HG02981 (cell line): Measurements from ENCODE around the gene SBF1.
"Not testable (repeated sequence)": the region's sequence is repeated elsewhere in the genome, so short reads cannot be mapped to it uniquely, and the experiment has no call there.

Experiments
- ATAC-seq: cut with Tn5 transposase; IDR thresholded peaks from one replicate; pipeline ENCODE4 v1.9.1; 2021; ENCODE audit warnings: mild to moderate bottlenecking, moderate library complexity; ENCODE audit not compliant: unreplicated experiment

The SBF1 gene, protein sequence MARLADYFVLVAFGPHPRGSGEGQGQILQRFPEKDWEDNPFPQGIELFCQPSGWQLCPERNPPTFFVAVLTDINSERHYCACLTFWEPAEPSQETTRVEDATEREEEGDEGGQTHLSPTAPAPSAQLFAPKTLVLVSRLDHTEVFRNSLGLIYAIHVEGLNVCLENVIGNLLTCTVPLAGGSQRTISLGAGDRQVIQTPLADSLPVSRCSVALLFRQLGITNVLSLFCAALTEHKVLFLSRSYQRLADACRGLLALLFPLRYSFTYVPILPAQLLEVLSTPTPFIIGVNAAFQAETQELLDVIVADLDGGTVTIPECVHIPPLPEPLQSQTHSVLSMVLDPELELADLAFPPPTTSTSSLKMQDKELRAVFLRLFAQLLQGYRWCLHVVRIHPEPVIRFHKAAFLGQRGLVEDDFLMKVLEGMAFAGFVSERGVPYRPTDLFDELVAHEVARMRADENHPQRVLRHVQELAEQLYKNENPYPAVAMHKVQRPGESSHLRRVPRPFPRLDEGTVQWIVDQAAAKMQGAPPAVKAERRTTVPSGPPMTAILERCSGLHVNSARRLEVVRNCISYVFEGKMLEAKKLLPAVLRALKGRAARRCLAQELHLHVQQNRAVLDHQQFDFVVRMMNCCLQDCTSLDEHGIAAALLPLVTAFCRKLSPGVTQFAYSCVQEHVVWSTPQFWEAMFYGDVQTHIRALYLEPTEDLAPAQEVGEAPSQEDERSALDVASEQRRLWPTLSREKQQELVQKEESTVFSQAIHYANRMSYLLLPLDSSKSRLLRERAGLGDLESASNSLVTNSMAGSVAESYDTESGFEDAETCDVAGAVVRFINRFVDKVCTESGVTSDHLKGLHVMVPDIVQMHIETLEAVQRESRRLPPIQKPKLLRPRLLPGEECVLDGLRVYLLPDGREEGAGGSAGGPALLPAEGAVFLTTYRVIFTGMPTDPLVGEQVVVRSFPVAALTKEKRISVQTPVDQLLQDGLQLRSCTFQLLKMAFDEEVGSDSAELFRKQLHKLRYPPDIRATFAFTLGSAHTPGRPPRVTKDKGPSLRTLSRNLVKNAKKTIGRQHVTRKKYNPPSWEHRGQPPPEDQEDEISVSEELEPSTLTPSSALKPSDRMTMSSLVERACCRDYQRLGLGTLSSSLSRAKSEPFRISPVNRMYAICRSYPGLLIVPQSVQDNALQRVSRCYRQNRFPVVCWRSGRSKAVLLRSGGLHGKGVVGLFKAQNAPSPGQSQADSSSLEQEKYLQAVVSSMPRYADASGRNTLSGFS (N-terminal part only)

DNA sequence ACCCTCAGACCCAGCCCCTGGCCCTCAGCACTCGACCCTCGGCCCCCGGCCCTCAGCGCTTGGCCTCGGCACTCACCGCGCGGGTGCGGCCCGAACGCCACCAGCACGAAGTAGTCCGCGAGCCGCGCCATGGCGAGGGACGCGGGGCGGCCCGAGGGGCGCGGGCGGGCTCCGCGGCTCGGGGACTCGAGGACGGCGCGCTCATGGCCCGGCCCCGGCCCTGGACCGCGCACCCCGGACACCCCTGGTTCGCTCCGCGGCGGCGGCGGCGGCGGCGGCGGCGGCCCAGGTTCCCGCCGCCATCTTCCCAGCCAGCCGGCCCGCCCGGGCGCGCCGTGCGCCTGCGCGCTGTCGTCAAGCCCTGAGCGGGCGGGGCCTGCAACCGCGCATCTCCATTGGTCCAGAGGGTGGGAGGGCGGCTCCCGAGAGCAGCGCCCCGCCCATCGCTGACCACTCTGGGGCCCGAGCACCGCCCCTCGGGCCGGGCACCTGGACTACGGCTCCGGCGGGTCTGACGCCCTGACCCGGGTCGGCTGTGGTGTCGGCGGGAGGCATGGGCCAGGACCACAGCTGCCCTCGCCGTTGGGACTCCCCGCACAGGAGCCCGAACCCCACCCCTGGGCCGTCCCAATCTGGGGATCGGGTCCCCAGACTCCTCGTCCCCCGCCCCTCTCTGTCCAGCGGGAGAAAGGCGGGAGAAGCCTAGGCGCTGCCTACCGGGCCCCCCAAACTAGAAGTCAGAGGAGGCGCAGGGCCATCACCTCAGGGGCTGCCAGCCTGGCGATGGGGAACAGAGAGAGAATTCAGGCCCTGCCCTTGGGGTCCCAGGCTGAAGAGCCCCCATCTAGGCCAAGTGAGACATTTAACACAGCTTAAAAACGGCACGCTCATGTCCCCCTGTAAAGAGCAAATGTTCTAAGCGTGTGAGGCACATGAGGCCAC is at the start of gene SBF1:
TSS of gene SBF1 (minus strand) at position 326 of the 942 bp plus-strand sequence. CDS start at position 131, 195 bp downstream.
- ATAC-seq, result peak; percentile 70

DNA sequence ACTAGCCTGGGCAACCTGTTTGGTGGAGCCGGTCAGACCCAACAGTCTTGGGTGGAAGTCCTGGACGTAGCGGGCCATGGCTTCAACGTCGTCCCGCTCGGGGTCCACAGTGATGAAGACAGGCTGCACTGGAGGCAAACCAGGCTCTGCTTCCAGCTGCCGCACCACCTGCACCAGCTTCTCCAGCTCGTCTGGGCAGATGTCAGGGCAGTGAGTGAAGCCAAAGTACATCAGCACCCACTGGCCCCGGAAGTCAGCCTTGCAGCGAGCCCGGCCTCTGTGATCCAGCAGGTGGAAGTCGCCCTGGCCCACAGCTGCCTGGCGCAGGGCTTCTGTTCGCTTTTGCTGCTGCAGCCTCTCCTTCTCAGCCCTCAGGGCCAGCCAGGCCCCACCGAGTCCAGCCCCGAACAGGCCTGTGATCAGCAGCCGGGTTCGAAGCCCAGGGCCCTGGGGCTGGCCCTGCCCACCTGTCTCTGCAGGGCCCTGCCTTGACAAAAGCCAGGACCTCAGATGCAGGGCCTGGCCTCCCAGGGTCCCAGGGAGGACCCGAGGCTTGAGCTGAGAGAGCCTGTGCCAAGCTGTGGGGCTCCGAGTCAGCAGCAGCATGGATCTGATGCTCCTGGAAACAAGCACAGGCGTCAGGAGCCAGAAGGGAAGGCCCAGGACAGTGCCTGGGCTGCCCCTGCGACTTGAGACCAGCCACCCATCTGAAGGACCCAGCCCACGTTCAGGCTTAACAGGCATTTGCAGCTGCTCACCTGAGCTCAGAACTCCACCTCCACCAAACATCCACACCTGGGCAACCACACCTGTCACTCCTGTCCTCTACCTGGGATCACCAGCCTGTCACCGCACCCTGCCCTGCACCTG is 49.2 kb upstream of the SBF1 start:
- ATAC-seq, result no peak

DNA sequence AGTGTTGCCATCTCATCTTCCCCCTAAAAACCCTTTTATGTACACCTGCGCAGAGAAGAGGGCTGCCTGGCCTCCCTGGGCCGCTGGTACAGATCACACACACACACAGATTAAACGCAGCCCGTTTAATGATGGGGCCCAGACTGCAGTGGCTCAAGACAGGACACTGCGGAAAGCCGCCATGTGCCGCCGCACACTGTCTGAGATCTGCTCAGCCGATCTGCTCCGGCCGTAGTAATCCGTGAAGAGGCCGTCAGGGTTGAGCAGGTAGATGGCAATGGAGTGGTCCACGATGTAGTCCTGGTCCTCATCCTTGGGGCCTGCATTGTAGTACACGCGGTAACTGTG is 48.6 kb upstream of the SBF1 start:
- ATAC-seq, result no peak

DNA sequence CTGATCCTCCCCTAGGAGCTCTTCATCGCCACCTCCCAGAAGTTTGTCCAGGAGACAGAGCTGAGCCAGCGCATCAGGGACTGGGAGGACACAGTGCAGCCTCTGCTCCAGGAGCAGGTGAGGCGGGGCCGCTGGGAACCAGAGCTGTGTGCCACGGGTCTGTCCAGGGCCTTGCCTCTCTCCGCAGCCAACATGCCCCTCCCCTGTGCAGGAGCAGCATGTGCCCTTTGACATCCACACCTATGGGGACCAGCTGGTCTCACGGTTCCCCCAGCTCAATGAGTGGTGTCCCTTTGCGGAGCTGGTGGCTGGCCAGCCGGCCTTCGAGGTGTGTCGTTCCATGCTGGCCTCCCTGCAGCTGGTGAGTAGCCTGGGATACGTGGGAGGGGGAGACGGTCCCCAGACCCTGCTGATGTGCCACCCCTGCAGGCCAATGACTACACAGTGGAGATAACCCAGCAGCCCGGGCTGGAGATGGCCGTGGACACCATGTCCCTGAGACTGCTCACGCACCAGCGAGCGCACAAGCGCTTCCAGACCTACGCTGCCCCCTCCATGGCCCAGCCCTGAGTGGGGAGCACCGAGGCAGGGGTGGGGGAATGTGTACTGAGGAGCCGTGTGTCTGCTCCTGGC is 48.1 kb upstream of the SBF1 start:
- ATAC-seq, result no peak

DNA sequence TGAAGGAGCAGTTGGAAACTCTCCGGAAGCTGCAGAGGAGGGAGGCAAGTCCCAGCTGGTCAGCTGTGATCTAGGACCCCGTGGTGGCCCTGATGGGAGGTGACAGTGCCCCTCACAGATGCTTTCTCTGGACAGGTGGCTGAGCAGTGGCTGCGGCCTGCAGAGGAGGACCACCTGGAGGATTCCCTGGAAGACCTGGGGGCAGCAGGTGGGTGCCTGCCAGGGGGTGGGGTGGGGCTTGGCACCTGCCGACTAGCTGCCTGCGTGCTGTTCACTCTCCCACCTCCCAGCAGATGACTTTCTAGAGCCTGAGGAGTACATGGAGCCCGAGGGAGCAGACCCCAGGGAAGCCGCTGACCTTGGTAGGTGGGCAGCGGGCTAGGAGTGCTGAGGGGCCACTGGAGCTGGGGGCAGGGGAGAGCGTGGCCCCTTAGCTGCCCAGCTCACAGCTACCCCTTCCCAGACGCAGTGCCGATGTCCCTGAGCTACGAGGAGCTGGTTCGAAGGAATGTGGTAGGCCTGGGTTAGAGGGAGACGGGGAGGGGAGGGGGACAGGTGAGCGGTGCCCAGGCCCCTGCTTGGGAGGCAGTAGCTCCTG is 47.5 kb upstream of the SBF1 start:
- no peak for ATAC-seq

DNA sequence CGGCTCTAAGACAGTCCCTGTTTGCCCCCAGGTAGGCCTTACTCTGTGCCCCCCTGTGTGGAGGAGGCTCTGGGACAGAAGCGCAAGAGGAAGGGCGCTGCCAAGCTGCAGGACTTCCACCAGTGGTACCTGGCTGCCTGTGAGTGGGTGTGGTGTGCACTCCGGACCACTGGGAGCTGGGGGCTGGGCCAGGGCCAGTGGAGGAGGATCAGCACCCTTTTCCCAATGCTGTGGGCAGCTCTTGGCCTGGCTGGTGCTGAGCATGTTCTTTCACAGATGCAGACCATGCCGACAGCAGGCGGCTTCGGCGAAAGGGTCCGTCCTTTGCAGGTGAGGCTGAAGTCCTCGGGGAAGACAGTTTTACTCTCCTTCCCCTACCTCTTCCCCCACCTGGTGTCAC is 46.9 kb upstream of the SBF1 start:
- no peak for ATAC-seq

DNA sequence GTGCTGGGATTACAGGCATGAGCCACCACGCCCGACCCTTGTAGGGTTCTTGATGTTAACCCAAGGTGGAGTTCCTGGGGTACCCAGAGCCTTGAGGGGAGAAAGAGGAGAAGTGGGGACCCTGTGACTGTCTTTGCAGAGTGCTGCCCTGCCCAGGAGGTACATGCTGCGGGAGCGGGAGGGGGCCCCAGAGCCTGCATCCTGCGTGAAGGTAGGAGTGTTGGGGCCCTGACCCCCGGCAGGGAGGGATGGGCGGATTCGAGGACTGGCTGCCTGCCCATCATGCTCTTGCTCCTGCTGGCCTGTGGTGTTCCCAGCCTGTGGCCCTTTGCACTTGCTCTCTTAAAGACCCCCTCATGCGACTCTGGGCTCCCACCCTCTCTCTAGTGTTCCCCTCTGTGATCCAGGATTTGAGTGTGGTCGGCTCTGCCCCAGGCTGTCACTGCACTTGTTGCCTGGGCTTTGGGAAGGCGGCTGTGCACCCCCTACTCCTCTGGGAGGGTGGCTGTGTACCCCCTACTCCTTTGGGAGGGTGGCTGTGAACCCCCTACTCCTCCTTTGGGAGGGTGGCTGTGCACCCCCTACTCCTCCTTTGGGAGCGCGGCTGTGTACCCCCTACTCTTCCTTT is 46.1 kb upstream of the SBF1 start:
- no peak for ATAC-seq

DNA sequence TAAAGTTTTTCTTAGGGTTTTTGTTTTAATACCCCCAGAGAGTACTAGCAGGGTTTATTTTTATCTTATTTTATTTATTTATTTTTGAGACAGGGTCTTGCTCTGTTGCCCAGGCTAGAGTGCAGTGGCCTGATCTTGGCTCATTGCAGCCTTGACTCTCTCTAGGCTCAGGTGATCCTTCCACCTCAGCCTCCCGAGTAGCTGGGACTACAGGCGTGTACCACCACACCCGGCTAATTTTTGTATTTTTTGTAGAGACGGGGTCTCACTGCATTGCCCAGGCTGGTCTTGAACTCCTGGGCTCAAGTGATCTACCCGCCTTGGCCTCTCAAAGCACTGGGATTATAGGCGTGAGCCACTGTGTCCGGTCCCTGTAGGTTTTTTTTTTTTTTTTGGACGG is 45.3 kb upstream of the SBF1 start:
- ATAC-seq, result not testable (repeated sequence)

DNA sequence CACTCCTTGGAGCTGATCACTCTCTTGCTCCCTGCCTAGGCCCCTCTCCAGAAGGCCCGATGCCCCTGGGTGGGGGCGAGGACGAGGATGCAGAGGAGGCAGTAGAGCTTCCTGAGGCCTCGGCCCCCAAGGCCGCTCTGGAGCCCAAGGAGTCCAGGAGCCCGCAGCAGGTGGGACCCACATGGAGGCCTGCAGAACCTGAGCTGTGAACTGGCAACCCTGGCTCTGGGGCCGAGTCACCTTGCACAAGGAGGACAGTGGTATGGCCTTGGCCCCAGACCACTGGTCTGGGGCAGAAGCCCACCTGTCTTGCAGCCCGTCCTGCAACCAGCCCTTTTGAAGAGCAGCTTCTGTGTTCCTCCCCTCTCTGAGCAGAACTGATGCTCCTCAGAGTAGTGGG is 44.3 kb upstream of the SBF1 start:
- no peak for ATAC-seq

DNA sequence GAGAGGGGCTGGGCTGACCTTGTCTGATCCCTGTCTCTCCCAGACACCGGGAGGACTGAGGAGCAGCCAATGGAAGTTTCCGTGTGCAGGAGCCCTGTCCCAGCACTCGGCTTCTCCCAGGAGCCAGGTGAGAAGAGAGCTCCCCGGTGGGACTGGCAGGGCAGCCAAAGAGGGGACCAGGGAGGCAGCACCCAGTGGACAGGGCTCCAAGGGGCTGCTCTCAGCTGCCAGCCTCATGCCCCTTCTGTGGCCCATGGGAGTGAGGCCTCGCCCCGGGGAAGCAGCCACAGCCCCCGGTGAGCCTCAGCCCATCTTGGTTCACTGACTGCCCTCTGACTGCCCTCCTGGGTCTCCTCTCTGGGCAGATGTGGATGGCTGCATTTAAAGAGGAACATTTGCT is 43.8 kb upstream of the SBF1 start:
- no peak for ATAC-seq

DNA sequence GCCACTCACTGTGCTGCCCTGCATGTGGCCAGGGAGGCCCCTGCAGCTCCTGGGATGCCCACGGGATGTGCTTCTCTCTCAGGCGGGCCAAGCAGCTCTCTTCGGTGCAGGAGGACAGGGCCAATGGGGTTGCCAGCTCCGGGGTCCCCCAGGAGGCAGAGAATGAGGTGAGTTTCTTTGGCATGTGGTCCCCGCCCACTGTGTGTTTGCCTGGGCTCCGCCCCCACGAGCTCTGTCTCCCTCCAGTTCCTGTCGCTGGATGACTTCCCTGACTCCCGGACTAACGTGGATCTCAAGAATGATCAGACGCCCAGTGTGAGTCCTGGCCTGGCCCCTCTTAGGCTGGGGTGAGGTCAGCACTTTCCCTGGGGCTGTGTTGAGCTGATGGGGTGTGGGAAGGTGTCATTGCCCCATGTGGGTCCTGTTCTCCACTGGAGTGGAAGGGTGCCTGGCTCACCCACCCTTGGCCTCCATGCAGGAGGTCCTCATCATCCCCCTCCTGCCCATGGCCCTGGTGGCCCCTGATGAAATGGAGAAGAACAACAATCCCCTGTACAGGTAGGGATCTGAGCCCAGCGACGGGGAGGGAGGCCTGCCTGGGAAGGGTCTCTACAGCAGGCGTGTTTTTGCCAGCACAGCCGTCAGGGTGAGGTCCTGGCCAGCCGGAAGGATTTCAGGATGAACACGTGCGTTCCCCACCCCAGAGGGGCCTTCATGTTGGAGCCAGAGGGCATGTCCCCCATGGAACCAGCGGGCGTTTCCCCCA is 42.8 kb upstream of the SBF1 start:
- no peak for ATAC-seq

DNA sequence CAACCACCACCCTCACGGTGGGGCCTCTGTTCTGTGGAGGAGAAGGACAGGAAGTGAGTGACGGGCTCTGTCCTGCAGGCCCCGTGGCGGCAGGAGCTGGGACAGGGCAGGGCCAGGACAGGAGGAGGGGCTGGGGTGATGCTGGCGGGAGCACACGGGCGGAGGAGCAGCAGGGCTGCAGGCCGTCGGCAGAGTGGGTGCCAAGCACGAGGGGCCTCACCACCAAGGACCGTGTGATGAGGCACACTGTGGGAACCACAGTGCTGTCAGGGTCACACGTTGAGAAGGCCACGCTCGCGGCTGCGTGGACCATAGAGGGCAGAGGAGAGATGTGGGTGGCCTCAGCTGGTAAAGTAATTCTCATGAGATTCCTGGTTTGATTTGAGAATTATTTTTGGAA is 42.1 kb upstream of the SBF1 start:
- ATAC-seq, result no peak

DNA sequence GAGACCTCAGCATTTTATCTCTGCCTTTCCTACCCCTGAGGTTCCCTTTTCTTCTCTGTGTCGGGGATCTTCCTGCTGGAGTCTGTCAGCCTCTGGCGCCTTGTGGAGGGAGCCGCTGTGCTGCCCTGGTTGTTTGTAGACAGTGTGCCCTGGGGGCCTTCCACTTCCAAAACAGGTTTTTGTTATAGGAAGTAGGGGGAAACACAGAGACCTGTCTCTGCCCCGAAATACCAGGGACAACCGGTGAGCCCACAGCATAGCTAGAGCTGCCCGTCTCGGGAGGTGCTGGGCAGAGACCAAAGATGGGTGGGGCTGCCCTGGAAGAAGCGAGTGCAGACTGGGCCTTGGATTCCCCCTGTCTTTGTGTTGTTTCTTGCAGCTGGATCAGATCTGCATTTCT is 41.2 kb upstream of the SBF1 start:
- ATAC-seq, result no peak

DNA sequence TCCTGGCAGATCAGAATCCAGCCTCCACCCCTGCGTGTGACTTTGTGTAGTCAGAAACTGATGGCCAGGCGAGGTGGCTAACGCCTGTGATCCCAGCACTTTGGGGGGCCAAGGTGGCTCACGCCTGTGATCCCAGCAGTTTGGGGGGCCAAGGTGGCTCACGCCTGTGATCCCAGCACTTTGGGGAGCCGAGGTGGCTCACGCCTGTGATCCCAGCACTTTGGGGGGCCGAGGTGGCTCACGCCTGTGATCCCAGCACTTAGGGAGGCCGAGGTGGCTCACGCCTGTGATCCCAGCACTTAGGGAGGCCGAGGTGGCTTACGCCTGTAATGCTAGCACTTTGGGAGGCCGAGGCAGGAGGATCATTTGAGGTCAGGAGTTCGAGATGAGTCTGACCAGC is 38.3 kb upstream of the SBF1 start:
- no peak for ATAC-seq

DNA sequence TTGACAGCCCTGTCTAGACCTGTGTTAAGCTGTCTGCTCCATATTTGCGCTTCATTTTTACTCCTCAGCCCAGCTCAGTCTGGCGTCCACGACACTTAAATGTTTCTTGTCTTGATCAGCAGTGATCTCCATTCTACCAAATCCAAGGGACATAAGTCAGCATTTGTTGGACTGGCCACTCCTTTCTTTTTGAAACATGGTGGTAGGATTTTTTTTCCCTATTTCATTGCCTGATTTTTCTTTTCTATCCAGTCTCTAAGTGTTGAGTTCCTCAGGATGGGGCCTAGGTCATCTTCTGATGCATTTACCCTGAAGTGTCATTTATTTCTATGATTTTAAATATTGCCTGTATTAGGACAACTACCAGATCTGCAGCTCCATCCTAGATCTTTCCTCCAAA is 34.1 kb upstream of the SBF1 start:
- ATAC-seq, result no peak

DNA sequence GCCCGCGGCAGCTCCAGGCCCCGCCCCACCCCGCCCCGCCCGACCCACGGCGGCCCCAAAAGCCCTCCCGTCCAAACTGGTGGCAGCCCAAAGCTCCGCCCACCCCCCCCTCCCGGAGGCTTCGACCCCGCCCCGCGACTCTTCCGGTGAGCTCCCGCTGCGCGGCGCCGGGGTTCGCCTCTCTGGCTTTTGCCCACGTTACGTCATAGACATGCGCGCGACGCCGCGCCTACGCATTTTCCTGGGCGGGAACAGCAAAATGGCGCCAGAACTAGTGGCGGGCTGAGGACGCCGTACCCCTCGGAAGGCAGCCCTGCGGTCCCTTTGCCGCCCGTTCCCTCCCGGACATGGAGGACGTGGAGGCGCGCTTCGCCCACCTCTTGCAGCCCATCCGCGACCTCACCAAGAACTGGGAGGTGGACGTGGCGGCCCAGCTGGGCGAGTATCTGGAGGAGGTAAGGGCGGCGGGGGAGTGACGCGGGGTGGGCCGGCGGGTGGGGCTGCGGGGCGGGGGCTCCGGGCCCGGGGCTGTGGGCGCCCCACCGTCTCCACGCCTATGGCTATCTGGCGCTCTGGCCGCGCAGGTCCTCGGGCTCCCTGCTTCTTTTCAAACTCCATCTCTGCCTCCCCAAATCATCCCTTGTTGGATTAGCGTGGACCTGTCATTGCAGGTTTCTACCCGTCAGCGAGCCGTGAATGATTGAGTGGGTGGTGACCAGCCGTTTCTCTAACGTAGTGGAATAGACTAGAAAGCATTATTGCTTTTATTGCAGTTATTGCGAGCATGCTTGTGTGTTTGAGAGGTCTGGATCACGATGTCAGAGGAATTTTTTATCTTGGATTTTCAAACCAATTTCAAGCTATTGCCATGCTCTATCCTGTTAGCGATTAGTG is 33.4 kb upstream of the SBF1 start, which contains the start of gene NCAPH2:
TSS of gene NCAPH2 (plus strand) at position 234 of the 894 bp plus-strand sequence. CDS start at position 348, 114 bp downstream.
- peak; percentile 61 for ATAC-seq
